HFFc6 (cell line): ENCODE results near the gene UBL4B. TPM values are rescaled to one million over a fixed set of nuclear protein-coding genes. Genes with fewer than 3 reads are reported as not detected.

ENCODE experiments used
- DNase-seq: peaks from one replicate; pipeline ENCODE4 v3.0.0-alpha.2; 2018
- H3K27ac Mint-ChIP-seq: 2 replicates; pipeline ENCODE4 v1.8.0; 2020; ENCODE audit warnings: mild to moderate bottlenecking, mixed read lengths
- H3K27me3 Mint-ChIP-seq: 2 replicates; pipeline ENCODE4 v1.8.0; 2021; ENCODE audit warnings: mild to moderate bottlenecking, moderate library complexity, mixed read lengths; ENCODE audit not compliant: insufficient read depth
- H3K36me3 Mint-ChIP-seq: 2 replicates; pipeline ENCODE4 v1.8.0; 2021; ENCODE audit warnings: low read depth, mixed read lengths
- H3K4me1 Mint-ChIP-seq: 2 replicates; pipeline ENCODE4 v1.8.0; 2020; ENCODE audit warnings: low read depth, mixed read lengths
- H3K4me3 Mint-ChIP-seq: 2 replicates; pipeline ENCODE4 v1.8.0; 2020; ENCODE audit warnings: mild to moderate bottlenecking, moderate library complexity, mixed read lengths
- H3K9me3 Mint-ChIP-seq: 2 replicates; pipeline ENCODE4 v1.8.0; 2020; ENCODE audit warnings: mild to moderate bottlenecking, mixed read lengths
- CTCF ChIP-seq: fragments of 200-600 bp; sonication (generic); IDR thresholded peaks from 2 replicates; pipeline ENCODE4 v1.5.0; 2021; ENCODE audit warnings: antibody characterized with exemption, mild to moderate bottlenecking
- total RNA-seq, 6 experiments: library from RNA; stranded (reverse); fragmentation: NEBNext Ultra II Directional; extraction: Animal tissue kit (Norgen Biotek cat#: 25700); gene quantifications; 2 replicates in 1 of 6; 3 replicates in 5 of 6; pipeline ENCODE4 v1.2.3, GENCODE V29; 2021

Gene UBL4B
- total RNA-seq, 6 experiments from 2014 or later: 1.5 to 10.9 (median 1.8) TPM

GRCh38 chr1:110159168-110159567 is 46.9 kb downstream of the UBL4B start:
- TF ChIP-seq CTCF: no peak
- peaks cover 33% of the 10 kb centered on the region for H3K27me3 Mint-ChIP-seq
- no peak overlapping the region for H3K27ac Mint-ChIP-seq
- H3K4me3 Mint-ChIP-seq: no peak overlapping the region
- no peak for DNase-seq
- H3K36me3 Mint-ChIP-seq: 0 out of 2 replicates have a peak, but pooled peaks cover 6% of the 10 kb centered on the region
- no peaks in the 10 kb centered on the region for H3K9me3 Mint-ChIP-seq
- H3K4me1 Mint-ChIP-seq: no peaks in the 10 kb centered on the region

- TF ChIP-seq CTCF: no peak
- Mint-ChIP-seq H3K4me3 (no peak overlapping the region), H3K36me3 (0 out of 2 replicates have a peak, but pooled peaks cover 6% of the 10 kb centered on the region), H3K4me1 (no peaks in the 10 kb centered on the region), H3K9me3 (no peaks in the 10 kb centered on the region), H3K27ac (no peak overlapping the region), H3K27me3 (peaks cover 32% of the 10 kb centered on the region)
- DNase-seq: no peak
Measured at GRCh38 chr1:110160538-110161100, 48.4 kb downstream of the UBL4B start.

- H3K27ac Mint-ChIP-seq: no peak overlapping the region
- H3K4me3 Mint-ChIP-seq: no peak overlapping the region
- no peak for DNase-seq
- H3K27me3 Mint-ChIP-seq: peaks cover 32% of the 10 kb centered on the region
- H3K9me3 Mint-ChIP-seq: no peaks in the 10 kb centered on the region
- H3K4me1 Mint-ChIP-seq: no peaks in the 10 kb centered on the region
- no peak for TF ChIP-seq CTCF
- 0 out of 2 replicates have a peak, but pooled peaks cover 6% of the 10 kb centered on the region for H3K36me3 Mint-ChIP-seq
Measured at GRCh38 chr1:110161165-110161564, 48.9 kb downstream of the UBL4B start.

GRCh38 chr1:110161849-110162248 is 49.6 kb downstream of the UBL4B start:
- no peak for TF ChIP-seq CTCF
- no peaks in the 10 kb centered on the region for H3K4me1 Mint-ChIP-seq
- peaks cover 39% of the 10 kb centered on the region for H3K27me3 Mint-ChIP-seq

More at GRCh38 chr1:110161849-110162248, 49.6 kb downstream of the UBL4B start:
- H3K27ac Mint-ChIP-seq: no peak overlapping the region
- DNase-seq: no peak
- H3K4me3 Mint-ChIP-seq: no peak overlapping the region
- H3K36me3 Mint-ChIP-seq: 0 out of 2 replicates have a peak, but pooled peaks cover 6% of the 10 kb centered on the region
- H3K9me3 Mint-ChIP-seq: no peaks in the 10 kb centered on the region

Other genes starting within 250 kb of the UBL4B start
- 10 to 100 TPM; 28.7 to 79.3 (median 72.4) TPM for gene CSF1, start 201.6 kb upstream of the UBL4B start, total RNA-seq
- 10 to 100 TPM; 73.4 to 87.1 (median 74.7) TPM for gene AHCYL1, start 127.7 kb upstream of the UBL4B start, total RNA-seq
- 10 to 100 TPM; 33.2 to 48.4 (median 36.8) TPM for gene STRIP1, start 77.8 kb upstream of the UBL4B start, total RNA-seq
- gene ALX3, start 41.8 kb upstream of the UBL4B start, total RNA-seq: 10 to 100 TPM in 1 of 6 experiments, 1 to 10 TPM in 5; 1.0 to 10.0 (median 1.4) TPM
- gene SLC6A17, start 38.1 kb downstream of the UBL4B start, total RNA-seq: 1 to 10 TPM; 1.7 to 5.3 (median 2.0) TPM
- gene KCNC4, start 97.9 kb downstream of the UBL4B start, total RNA-seq: 10 to 100 TPM in 4 of 6 experiments, 1 to 10 TPM in 2; 8.8 to 22.6 (median 11.2) TPM
- 10 to 100 TPM; 16.1 to 18.2 (median 17.3) TPM for gene RBM15, start 226.9 kb downstream of the UBL4B start, total RNA-seq